Omental fat pad (tissue), 4 donors: ENCODE measurements around the gene MYL6. TPM values are rescaled to one million over a fixed set of nuclear protein-coding genes. Genes with fewer than 3 reads are reported as not detected.
A peak's percentile ranks its signal among the peaks of the same experiment; 100 is the strongest.

Experiments used
- ATAC-seq: fragments of 150-250 bp; one replicate; pipeline ENCODE4 v1.9.1; 2016; ENCODE audit warnings: mild to moderate bottlenecking, moderate library complexity; ENCODE audit not compliant: low FRiP score
- DNase-seq: peaks from one replicate; pipeline ENCODE4 v3.0.0-alpha.2; 2019; ENCODE audit warnings: low spot score
- CTCF ChIP-seq, 3 donors: fragments of 450-650 bp; IDR thresholded peaks; one replicate each; pipeline ENCODE4 v1.5.1; 2016 to 2017; ENCODE audit warnings: antibody characterized with exemption in 3 of 3, mild to moderate bottlenecking in 3 of 3, moderate library complexity in 2 of 3
- total RNA-seq, 4 donors: library from RNA; depleted of rRNA; stranded (reverse); fragments of >200 nt; gene quantifications; one replicate each; pipeline ENCODE4 v1.1.0, GENCODE V29; 2016

MYL6 gene
- total RNA-seq, 4 donors from 2014 or later: 2,379 to 4,265 (median 3,293) TPM

- DNase-seq: no peak
- ATAC-seq: no peak
- no peak for TF ChIP-seq CTCF (IDR thresholded peaks at IDR 0.05)
These were observed 44.7 kb downstream of the MYL6 start for GRCh38 chr12:56202838-56203237.

- DNase-seq (no peak), ATAC-seq (no peak)
- no peak for TF ChIP-seq CTCF (IDR thresholded peaks at IDR 0.05)
These were observed 46.1 kb downstream of the MYL6 start for GRCh38 chr12:56204275-56204674.

GRCh38 chr12:56205445-56205844 is 47.3 kb downstream of the MYL6 start:
- no peak for TF ChIP-seq CTCF (IDR thresholded peaks at IDR 0.05)
- DNase-seq (no peak), ATAC-seq (no peak)

- ATAC-seq (peak; percentile 67), DNase-seq (no peak)
- TF ChIP-seq CTCF (IDR thresholded peaks at IDR 0.05): no peak
These were observed 48.5 kb downstream of the MYL6 start for GRCh38 chr12:56206452-56207166.

- DNase-seq (no peak), ATAC-seq (no peak)
- no peak for TF ChIP-seq CTCF (IDR thresholded peaks at IDR 0.05)
These were observed 49.8 kb downstream of the MYL6 start for GRCh38 chr12:56208006-56208405.

Other genes starting within 250 kb of the MYL6 start
- gene PYM1, start 230.5 kb upstream of the MYL6 start, total RNA-seq: 10 to 100 TPM; 28.2 to 37.6 (median 29.8) TPM
- 10 to 100 TPM; 26.0 to 57.0 (median 37.9) TPM for gene DGKA, start 227.2 kb upstream of the MYL6 start, total RNA-seq
- gene PMEL, start 192.3 kb upstream of the MYL6 start, total RNA-seq: 1 to 10 TPM in 2 of 4 donors, under 1 TPM in 2; 0.65 to 5.2 (median 1.2) TPM
- 10 to 100 TPM in 3 of 4 donors, 1 to 10 TPM in 1; 9.7 to 23.7 (median 17.5) TPM for gene CDK2, start 191.5 kb upstream of the MYL6 start, total RNA-seq
- gene RAB5B, start 184.3 kb upstream of the MYL6 start, total RNA-seq: 10 to 100 TPM; 46.2 to 71.5 (median 64.8) TPM
- 10 to 100 TPM; 14.5 to 43.0 (median 22.9) TPM for gene SUOX, start 161.1 kb upstream of the MYL6 start, total RNA-seq
- gene IKZF4, start 137.3 kb upstream of the MYL6 start, total RNA-seq: 10 to 100 TPM in 1 of 4 donors, 1 to 10 TPM in 3; 4.4 to 10.3 (median 6.6) TPM
- gene RPS26, start 116.4 kb upstream of the MYL6 start, total RNA-seq: 1,000 to 10,000 TPM in 2 of 4 donors, 100 to 1,000 TPM in 2; 482 to 1,592 (median 1,024) TPM
- gene ERBB3, start 78.2 kb upstream of the MYL6 start, total RNA-seq: 1 to 10 TPM; 2.9 to 8.3 (median 7.6) TPM
- 100 to 1,000 TPM in 3 of 4 donors, 10 to 100 TPM in 1; 90.2 to 232 (median 119) TPM for gene PA2G4, start 53.8 kb upstream of the MYL6 start, total RNA-seq
- gene RPL41, start 41.7 kb upstream of the MYL6 start, total RNA-seq: 1,000 to 10,000 TPM; 2,553 to 3,094 (median 2,929) TPM
- gene ZC3H10, start 40.1 kb upstream of the MYL6 start, total RNA-seq: 1 to 10 TPM; 3.5 to 5.5 (median 4.9) TPM
- gene ESYT1, start 30.1 kb upstream of the MYL6 start, total RNA-seq: 100 to 1,000 TPM; 129 to 447 (median 345) TPM
- 10 to 100 TPM; 25.8 to 42.4 (median 31.8) TPM for gene MYL6B, start 5.8 kb upstream of the MYL6 start, total RNA-seq
- 100 to 1,000 TPM in 1 of 4 donors, 10 to 100 TPM in 3; 65.5 to 101 (median 82.1) TPM for gene SMARCC2, start 31.1 kb downstream of the MYL6 start, total RNA-seq
- gene RNF41, start 63.6 kb downstream of the MYL6 start, total RNA-seq: 100 to 1,000 TPM in 1 of 4 donors, 10 to 100 TPM in 3; 50.0 to 128 (median 76.2) TPM
- gene NABP2, start 66.0 kb downstream of the MYL6 start, total RNA-seq: 10 to 100 TPM; 13.2 to 24.3 (median 17.2) TPM
- gene SLC39A5, start 71.7 kb downstream of the MYL6 start, total RNA-seq: not detected
- gene ANKRD52, start 100.0 kb downstream of the MYL6 start, total RNA-seq: 10 to 100 TPM; 13.6 to 19.2 (median 16.8) TPM
- 10 to 100 TPM in 3 of 4 donors, 1 to 10 TPM in 1; 9.0 to 18.1 (median 13.5) TPM for gene COQ10A, start 108.6 kb downstream of the MYL6 start, total RNA-seq
- 100 to 1,000 TPM; 143 to 210 (median 194) TPM for gene CS, start 142.0 kb downstream of the MYL6 start, total RNA-seq
- 10 to 100 TPM; 60.4 to 77.8 (median 69.7) TPM for gene CNPY2, start 157.6 kb downstream of the MYL6 start, total RNA-seq
- 10 to 100 TPM; 17.3 to 57.8 (median 40.7) TPM for gene PAN2, start 175.6 kb downstream of the MYL6 start, total RNA-seq
- gene IL23A, start 180.5 kb downstream of the MYL6 start, total RNA-seq: 1 to 10 TPM in 1 of 4 donors, not detected in 3; 2.2 TPM
- gene STAT2, start 201.7 kb downstream of the MYL6 start, total RNA-seq: 100 to 1,000 TPM; 137 to 256 (median 177) TPM
- gene APOF, start 204.5 kb downstream of the MYL6 start, total RNA-seq: not detected